NCI-H1417 treated with DMSO at 0.1 percent for 48 hours (cell line): ENCODE data around the gene SPOCK2.

ENCODE experiments used
- DNase-seq: peaks from one replicate; lab custom pipeline; 2025; lab: John Stamatoyannopoulos, UW

SPOCK2 gene

DNA sequence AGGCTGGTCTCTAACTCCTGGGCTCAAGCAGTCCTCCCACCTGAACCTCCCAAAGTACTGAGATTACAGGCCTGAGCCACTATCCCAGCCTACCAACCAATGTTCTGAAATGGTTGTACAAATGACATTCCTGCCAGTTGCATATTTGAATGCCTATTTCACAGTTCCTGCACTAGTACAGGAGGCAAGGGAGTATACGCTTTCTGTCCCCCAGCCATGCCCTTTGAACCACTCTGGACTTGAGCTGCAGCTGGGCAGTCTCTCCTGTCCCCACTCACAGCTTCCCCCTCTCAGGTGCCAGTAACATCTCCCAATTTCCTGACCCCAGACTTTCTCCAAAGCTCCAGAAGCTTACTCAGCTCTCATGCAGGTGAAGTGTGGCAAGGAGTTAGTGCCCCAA is 58.9 kb downstream of the SPOCK2 start:
- DNase-seq = no peak

DNA sequence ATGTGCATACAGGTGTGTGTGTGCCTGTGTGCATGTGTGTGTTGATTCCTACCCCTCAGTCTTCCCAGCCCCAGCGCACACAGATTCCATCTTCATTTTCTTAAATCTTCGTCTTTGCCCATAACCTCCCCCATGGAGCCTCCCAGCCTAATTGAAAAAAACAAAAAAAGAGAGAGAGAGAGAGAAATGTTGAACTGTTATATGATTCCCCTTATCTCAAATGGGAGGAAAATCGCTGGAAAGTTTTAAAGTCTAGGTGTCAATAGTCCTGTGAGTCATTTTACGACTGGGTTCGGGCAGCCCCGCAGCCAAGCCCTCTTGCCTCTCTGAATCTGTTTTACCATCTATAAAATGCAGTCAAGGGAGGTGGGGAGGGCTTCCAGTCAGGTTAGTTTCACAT is 60.9 kb downstream of the SPOCK2 start:
- no peak for DNase-seq

DNA sequence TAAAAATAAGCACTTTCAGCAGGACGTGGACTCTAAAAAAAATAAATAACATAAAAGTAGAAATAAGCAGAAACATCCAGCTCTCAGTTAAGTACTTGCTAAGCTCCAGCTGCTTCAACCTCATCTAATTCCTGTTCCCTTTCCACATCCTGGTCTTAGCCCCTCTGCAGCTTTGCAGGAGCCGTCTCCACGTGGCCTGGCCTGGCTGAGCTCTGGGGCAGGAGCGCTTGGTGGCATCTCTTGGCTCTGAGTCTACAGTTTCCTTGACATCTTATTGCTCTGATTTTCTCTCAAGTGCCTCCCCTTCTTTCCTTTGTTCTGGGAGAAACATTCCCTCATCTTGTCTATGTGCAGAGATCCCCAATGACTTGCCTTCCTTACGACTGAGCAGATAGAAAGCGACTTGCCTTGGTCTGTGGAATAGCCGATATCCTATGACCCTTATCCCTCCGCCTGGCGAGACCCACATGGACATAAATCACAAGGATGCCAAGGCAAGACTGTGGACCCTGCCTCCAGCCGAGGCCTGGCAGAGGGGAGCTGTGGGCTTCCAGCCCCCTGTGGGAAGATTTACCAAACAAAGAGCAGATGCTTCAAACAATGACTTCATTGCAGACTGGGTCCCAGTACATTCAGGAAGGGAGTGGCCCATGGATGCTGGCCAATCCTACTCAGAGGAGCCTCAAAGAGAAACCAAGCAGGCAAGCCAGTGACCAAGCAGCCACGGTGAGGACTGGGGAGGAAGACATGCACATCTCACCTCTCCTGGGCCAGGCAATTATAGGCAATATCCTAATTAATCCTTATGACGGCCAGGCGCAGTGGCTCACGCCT is 61.9 kb downstream of the SPOCK2 start:
- DNase-seq = no peak

DNA sequence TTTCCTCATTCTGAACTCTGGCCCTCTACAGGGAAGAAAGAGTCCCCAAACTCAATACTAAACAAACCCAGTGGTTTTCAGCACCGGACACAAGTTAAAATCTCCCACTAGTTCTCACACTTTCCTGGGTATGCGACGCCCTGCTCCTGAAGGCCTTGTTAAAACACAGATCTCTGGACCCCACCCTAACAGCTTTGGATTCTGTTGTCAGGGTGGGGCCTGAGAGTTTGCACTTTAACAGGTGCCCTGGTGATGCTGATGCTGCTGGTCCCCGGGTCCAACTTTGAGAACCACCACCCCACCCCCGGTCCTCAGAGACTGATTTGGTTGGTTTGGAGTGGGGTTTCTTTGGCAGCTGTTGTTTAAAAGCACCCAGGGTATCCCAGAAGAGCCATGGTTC is 62.5 kb downstream of the SPOCK2 start:
- no peak for DNase-seq

DNA sequence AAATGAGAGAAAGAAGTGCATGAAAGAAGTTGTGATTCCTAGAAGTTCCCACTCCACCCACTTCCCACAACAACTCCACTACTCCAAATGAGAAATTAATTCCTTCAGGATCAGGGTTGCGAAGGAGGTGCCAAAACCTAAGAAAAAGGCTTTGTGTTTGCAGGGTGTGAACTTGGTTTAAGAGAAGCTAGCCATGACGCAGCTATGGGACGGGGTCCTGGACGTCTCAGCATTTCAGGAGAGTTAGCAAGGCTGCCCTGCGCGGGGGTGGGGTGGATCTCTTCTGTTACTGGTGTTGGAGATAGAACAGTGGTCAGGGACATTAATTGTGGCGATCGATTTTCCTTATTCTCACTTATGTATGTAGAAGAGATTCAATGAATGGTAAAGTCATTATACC is 63.0 kb downstream of the SPOCK2 start:
- DNase-seq = no peak

DNA sequence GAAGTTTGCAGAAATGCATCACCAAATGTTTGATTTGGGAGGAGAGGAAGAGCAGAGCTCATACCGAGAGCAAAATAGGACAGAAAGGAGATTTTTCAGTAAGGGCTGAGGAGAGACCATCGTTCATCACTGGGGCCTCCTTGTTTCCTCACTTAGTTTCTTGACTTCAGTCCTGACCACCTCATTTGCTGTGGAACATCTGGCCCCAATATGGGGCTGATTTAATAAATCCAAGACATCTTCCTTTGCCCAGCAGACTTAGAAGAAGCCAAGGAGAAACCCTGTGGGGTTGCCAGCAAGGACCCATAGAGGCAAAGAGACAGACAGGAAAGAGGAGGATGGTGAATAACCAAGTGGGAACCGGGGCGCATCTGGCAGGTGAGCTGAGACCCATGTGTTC is 63.8 kb downstream of the SPOCK2 start:
- DNase-seq = no peak

DNA sequence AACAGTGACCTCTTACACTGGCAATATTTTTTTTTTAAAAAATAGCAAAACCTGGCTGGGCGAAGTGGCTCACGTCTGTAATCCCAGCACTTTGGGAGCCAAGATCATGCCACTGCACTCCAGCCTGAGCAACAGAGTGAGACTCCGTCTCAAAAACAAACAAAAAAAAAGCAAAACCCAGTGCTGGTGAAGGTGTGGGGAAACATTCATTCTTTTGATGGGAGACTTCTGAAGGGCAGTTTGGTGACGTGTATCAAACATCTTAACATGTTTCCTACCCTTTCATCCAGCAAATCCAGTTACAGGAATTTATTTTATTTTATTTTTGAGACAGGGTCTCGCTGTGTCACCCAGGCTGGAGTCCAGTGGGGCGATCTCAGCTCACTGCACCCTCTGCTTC is 66.1 kb downstream of the SPOCK2 start:
- no peak for DNase-seq

DNA sequence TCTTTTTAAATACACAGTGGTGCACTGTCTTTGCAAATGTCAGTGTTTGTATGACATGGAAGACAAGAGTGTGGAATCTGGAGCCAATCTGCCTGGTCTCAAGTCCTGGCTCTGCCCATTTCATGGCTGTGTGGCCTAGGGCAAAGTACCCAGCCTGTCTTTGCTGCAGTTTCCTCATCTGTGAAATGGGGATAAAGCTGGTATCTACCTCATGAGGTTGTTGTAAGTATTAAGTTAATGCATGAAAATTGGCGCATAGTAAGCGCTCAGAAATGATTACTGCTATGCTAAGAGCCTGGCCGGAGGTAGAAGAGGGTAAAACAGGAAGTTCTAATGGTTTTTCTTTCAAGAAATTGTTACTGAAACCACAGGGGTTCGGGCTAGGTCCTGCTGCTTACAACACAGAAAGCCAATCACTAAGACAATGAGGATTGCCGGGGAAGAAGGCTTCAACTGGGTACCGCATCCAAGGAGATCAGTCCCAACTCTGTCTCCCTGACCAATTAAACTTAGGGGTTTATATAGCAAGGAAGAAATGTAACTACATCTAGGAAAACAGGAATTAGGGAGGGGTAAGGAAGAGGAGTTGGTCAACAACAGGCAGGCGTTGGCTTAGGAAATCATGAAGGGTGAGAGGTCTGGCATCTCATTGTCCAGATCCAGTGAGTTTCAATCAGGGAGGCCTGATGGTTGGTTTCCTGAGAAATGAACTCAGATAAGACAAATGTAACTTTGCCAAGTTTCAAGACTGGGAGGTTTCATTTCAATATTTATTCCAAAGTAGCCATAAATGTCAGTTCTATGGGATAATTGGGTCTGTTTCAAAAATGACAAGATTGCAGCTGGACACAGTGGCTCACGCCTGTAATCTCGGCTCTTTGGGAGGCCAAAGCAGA is 67.2 kb downstream of the SPOCK2 start:
- no peak for DNase-seq

DNA sequence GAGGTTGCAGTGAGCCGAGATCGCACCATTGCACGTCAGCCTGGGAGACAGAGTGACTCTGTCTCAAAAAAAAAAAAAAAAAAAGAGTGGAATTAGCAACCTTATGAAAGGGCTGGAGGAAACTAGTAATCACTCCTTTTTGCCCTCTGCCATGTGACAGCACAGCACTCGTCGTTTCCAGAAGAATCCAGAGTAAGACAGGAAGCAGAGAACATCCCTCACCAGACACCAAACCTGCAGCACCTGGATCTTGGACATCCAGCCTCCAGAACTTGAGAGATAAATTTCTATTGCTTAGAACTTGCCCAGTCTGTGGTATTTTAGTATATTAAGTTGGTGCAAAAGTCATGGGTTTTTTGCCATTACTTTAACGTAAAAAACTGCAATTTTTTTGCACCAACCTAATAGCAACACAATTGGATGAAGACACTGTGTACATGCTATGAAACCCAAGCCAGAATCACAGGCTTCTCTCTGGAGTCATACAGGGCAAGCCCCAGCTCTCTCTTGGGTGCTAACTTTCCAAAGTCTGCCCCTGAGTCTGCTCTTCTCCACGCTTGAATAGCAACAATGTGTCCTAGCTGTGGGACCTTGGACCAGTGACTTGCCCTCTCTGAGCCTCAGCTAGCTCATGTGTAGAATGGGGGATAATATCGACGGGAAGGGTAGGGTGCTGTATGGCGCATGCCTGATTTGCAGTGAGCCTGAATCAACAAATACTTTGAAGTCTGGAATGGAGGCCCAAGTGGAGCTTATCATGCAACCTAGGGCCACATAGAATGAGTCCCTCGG is 69.1 kb downstream of the SPOCK2 start:
- no peak for DNase-seq

DNA sequence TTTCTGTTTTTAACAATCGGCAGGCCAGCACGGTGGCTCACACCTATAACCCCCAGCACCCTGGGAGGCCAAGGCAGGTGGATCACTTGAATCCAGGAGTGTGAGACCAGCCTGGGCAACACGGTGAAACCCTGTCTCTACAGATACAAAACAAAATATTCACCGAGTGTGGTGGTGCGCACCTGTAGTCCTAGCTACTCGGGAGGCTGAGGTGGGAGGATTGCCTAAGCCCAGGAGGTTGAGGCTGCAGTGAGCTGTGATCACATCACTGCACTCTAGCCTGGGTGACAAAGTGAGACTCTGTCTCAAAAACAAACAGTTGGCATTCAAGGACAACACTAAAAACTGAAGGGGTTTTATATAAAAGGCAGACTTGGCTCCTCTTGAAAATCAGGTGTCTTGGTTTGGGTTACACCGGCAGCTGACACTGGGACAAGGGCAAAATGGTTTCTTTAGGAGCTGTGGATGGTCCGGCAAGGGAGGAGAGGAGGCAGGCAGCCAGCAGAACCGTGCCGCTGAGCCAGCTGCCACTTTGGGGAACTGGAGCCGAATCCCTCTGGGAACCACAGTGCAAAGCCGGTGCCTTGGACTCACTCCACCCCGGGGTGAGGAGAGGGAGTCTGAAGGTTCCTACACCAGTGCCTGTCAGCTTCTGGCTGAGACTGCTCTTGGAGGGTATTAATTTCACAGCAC is 71.6 kb downstream of the SPOCK2 start:
- no peak for DNase-seq

DNA sequence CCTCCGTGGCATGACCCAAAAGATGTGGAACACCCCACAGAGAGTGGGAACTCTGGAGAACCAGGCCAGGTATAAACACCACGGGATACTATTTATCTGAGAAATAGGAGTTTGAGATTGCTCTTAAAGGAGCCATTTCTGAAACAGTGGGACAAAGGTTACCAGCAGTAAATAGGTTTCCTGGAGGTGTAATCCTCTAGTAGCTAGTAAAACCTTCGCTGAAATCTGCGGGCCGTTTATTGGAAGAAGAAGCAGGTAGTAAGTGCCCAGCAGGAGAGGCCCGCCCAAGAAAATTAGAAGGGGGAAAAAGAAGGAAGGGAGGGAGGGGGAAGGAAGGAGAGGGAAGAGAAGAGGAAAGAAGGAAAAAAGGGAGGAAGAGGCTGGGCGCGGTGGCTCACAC is 72.5 kb downstream of the SPOCK2 start:
- DNase-seq = no peak

DNA sequence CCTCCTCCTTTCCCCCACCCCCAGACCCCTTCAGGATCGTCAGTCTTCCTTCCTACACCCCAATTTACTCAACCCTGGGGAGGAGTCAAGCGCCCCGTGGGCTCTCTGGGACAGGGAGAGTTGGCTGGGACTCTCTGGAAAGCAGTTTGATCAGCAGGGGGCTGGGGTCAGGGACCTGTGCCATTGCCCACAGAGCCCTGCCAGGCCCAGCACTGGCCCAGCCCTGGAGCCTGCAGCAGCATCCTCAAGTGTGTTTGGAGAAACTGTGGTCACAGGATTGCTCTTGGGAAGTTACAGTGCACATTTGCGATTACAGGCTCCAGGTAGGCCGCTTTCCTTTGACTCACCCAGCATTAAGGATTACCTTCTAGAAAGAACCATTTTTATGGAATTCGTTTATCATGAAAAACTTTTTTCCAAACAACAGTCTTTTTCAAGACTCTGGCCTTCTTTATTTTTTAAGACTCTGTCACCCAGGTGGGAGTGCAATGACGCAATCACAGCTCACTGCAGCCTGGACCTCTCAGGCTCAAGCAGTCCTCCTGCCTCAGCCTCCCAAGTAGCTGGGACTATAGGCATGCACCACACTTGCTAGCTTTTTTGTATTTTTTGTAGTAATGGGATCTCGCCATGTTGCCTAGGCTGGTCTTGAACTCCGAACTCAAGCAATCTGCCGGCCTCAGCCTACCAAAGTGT is 73.4 kb downstream of the SPOCK2 start:
- no peak for DNase-seq

DNA sequence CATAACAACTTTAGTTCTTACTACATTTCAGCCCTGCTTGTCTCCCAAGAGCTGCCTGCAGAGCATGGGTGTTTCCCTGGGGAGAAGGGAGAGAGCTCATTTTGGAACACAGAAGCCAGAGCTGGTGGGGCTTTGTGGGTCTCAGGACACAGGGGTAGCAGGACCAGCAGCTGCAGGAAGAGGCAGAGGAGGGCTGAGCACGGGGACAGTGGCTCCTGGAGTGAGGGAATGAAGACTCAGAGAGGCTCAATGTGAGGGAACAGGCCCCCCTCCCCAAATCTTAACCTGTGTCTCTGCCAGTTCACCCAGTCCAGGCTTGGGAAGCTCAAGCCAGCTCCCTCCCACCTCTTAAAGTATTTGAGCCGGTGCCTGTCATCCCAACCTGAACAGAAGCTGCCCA is 74.2 kb downstream of the SPOCK2 start:
- DNase-seq = no peak

DNA sequence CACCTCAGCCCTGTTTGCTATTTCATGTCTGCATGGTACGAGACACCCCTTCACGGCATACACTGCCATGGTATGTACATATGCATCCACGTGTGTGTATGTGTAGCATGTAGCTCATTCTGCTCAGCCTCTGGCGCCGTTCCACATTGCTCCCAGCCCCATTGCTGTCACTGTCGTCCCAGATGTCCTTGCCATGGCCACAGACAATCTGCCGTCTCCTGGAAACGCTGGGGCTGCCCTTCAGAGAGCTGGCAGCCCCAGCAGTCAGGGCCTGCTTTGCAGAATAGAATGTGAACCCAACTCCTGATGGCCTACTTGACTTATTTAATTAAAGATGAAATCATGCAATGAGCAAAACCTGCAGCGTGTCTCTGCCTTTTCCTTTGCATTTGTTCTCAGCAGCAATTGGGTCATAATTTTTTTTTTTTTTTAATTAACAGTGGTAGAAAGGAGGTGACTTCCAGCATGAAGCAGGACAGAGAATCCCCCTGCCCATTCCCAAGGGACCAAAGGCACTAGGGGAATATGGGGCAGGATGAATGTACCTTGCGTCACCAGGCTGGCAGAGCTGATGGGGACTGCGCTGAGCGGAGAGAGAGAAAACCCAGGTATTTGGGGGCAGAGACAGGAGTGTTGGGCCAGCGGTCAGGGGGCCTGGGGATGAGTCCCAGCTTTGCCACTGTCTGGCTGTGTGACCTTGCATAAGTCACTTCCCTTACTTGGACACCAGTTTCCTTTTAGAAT is 75.0 kb downstream of the SPOCK2 start:
- DNase-seq = no peak

DNA sequence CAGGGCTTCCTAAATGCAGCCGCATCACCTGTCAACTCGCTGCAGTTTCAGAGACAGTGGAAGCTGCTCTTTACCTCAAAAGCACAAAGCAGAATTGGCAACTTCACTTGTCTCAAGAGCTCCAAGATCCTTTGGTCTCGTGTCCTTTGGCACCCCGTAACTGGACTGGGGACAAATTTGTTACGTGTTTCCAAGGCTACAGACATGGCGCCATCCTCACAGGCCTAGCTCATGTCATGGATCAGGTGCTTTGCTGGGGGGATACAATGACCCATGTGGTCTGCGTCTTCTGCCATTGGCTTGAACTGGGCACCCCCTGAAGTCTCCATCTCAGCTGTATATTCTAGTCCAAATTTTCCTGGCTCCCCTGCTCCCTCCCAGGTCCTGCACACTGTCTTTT is 75.6 kb downstream of the SPOCK2 start:
- no peak for DNase-seq

DNA sequence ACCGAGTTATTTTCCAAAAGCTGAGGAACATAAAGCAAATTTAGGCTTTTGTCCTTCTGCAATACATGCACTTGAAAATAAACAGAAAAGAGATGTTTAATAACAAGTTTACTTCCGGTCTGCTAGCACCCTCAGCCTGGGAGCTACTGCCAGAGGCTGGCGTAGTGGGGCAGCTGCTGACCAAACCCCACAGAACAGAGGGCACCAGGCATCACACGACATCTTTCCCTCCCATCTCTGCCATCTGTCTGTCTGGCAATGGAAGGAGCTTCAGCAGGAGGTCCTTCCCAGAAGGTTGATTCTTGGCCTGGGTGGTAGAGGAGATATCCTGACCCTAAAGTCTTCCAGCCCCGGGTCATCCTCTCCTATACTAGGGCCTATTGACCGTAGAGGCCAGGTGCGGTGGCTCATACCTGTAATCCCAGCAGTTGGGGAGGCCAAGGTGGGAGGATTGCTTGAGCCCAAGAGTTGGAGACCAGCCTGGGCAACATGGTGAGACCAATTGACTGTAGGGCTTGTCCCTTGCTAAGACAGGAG is 76.3 kb downstream of the SPOCK2 start:
- no peak for DNase-seq

DNA sequence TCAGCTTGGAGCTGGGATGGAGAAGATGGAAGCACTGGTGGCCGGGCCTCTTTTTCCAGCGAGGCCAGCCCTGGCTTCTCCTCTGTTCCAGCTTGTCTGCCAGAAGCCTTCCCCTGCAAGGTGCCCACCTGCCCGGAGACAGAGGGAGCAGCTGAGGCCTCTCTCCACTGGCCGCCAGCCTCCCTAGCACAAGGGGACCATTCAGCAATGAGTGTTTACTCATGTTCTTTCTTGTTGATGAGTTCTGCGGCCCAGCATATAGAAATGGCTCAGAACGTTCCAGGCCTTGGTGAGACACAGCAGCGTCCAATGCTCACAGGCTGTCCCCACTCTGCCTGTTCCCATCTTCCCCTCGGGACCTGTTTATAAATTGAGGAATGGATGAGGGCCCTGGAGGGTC is 76.9 kb downstream of the SPOCK2 start:
- no peak for DNase-seq

DNA sequence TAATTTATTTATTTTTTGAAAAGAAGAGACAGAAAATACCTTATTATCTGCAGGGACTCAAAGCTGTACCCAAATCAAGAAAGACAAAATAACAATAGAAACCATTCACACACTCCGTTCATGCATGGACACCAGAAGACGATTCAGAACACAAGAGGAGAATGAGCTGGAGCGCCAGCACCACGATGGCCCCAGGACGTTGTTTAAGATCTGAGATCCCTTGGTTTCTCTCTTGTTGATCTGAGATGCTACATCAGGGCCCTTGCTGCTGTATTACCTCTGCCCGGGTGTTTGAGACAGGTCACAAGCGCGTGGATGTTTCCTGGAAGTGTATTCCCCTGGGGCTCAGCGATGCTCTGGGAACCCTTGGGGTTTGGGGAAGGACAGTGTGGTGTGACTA is 77.3 kb downstream of the SPOCK2 start:
- no peak for DNase-seq

DNA sequence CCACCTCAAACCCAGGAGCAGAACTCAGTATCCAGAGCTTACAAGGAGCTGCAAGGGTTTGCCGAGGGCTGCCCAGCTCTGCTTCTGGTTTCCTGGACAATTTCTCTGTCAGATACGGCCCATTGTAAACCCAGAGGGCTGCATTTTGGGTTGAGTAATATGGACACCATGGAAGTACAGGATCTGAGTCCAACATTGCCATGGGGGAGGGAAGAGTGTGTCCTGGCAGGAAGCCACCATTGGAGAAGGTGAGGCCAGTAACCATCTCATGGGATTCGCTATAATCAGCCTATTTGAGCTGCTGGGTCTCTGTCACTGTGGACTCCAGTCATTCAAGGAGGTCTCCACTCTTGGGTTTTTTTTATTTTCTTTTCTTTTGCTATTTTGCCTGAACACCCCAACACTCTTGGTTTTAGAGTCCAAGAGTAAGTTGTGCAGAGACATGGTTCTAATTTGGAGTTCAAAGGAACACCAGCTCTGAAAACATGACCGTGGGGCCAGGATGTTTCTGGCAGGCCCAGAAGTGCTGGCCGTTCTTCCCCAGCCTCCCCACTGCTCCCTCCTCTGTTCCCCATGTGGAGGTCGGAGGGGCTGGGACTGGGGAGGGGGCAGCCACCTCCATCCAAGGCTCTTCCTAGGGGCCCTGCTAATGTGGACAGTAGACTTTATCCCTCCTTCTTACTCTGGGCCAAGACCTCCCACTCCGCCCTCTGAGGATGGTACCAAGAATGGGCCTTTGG is 77.9 kb downstream of the SPOCK2 start:
- DNase-seq = no peak
